ENCODE data around the gene LKAAEAR1. TPM values are rescaled to one million over a fixed set of nuclear protein-coding genes. Genes with fewer than 3 reads are reported as not detected.
A peak's percentile ranks its signal among the peaks of the same experiment; 100 is the strongest.

LKAAEAR1 gene
- total and polyA plus RNA-seq, 2 of the 13 experiments (the other 11 are each of a cell fraction or from before 2014, with no cell fraction given), result not detected

GRCh38 chr20:64101731-64102621 lies 17.8 kb upstream of the LKAAEAR1 start (continued):
- TF ChIP-seq HCFC1 (IDR thresholded peaks at IDR 0.05; ENCODE audit: low read depth, low read length), result 0 out of 2 replicates have a peak, but pooled peaks have one; percentile 6
- TF ChIP-seq ATF7 (IDR thresholded peaks at IDR 0.05), result no peak
- TF ChIP-seq ATF7 (CRISPR knock-in tag; IDR thresholded peaks at IDR 0.05), result peak; percentile 60; the same call in 1 of the 2 replicates
- no peak for TF ChIP-seq ZNF790 (CRISPR knock-in tag; IDR thresholded peaks at IDR 0.05; ENCODE audit: borderline replicate concordance)
- TF ChIP-seq ZSCAN21 (CRISPR knock-in tag; IDR thresholded peaks at IDR 0.05; ENCODE audit: borderline replicate concordance), result peak; percentile 54; the same call in 1 of the 2 replicates
- no peak for TF ChIP-seq ZNF570 (CRISPR knock-in tag; IDR thresholded peaks at IDR 0.05; ENCODE audit: borderline replicate concordance)
- TF ChIP-seq SMAD3 (CRISPR knock-in tag; IDR thresholded peaks at IDR 0.05), result no peak
- peak; percentile 87; the same call in 1 of the 2 replicates for TF ChIP-seq ZBTB7A (CRISPR knock-in tag; IDR thresholded peaks at IDR 0.05)
- TF ChIP-seq MYC (CRISPR knock-in tag; IDR thresholded peaks at IDR 0.05; ENCODE audit: borderline replicate concordance), result peak; percentile 71; the same call in 1 of the 2 replicates
- TF ChIP-seq MEIS2 (CRISPR knock-in tag; IDR thresholded peaks at IDR 0.05), result no peak
- TF ChIP-seq BHLHE40 (IDR thresholded peaks at IDR 0.05; ENCODE audit: low read length), result no peak
- no peak for TF ChIP-seq ZNF230 (CRISPR knock-in tag; IDR thresholded peaks at IDR 0.05)
- TF ChIP-seq SNAPC4 (CRISPR knock-in tag; IDR thresholded peaks at IDR 0.05), result no peak
- no peak for TF ChIP-seq ZNF780A (CRISPR knock-in tag; IDR thresholded peaks at IDR 0.05)
- TF ChIP-seq ZNF709 (CRISPR knock-in tag; IDR thresholded peaks at IDR 0.05), result peak; percentile 44; the same call in 1 of the 2 replicates
- no peak for TF ChIP-seq BCL6 (CRISPR knock-in tag; IDR thresholded peaks at IDR 0.05)
- TF ChIP-seq TOPORS (CRISPR knock-in tag; IDR thresholded peaks at IDR 0.05), result no peak
- TF ChIP-seq ATF7-NPFF (CRISPR knock-in tag; IDR thresholded peaks at IDR 0.05; ENCODE audit: low read depth), result peak; percentile 72; the same call in 1 of the 2 replicates
- TF ChIP-seq MED8 (CRISPR knock-in tag; IDR thresholded peaks at IDR 0.05; ENCODE audit: insufficient replicate concordance), result no peak
- 0 out of 2 replicates have a peak, but pooled peaks have one; percentile 37 for TF ChIP-seq NFIB (CRISPR knock-in tag; IDR thresholded peaks at IDR 0.05; ENCODE audit: borderline replicate concordance)
- no peak for TF ChIP-seq ZNF572 (CRISPR knock-in tag; IDR thresholded peaks at IDR 0.05)
- TF ChIP-seq TFDP1 (CRISPR knock-in tag; IDR thresholded peaks at IDR 0.05; ENCODE audit: borderline replicate concordance), result peak; percentile 32; the same call in 1 of the 2 replicates
- TF ChIP-seq GPBP1L1 (CRISPR knock-in tag; IDR thresholded peaks at IDR 0.05), result no peak

Data from HepG2 (cell line).